Fibroblast of skin of left quadriceps (primary cell): Measurements from ENCODE around the gene TM6SF1.
"Not testable (repeated sequence)": the region's sequence is repeated elsewhere in the genome, so short reads cannot be mapped to it uniquely, and the experiment has no call there.

Source experiments
- DNase-seq, 2 experiments: peaks; one replicate each; pipeline ENCODE4 v3.0.0-alpha.2; 2013; ENCODE audit warnings: low read depth in 2 of 2

Gene TM6SF1

GRCh38 chr15:83088876-83089275 is 18.6 kb upstream of the TM6SF1 start:
- DNase-seq, result no peak

- DNase-seq, result no peak
Observed at GRCh38 chr15:83090465-83090864, 17.0 kb upstream of the TM6SF1 start.

- not testable (repeated sequence) for DNase-seq
Observed at GRCh38 chr15:83091965-83092308, 15.5 kb upstream of the TM6SF1 start.

- DNase-seq, result no peak
Observed at GRCh38 chr15:83092309-83092976, 15.0 kb upstream of the TM6SF1 start.

GRCh38 chr15:83094583-83094982 is 12.9 kb upstream of the TM6SF1 start:
- no peak for DNase-seq

GRCh38 chr15:83098079-83098478 is 9.4 kb upstream of the TM6SF1 start:
- no peak for DNase-seq

GRCh38 chr15:83099290-83099689 is 8.2 kb upstream of the TM6SF1 start:
- DNase-seq, result no peak

- DNase-seq, result no peak
Observed at GRCh38 chr15:83100097-83100646, 7.3 kb upstream of the TM6SF1 start.

GRCh38 chr15:83102346-83102745 is 5.1 kb upstream of the TM6SF1 start:
- DNase-seq, result no peak

GRCh38 chr15:83104141-83104540 is 3.3 kb upstream of the TM6SF1 start:
- no peak for DNase-seq

GRCh38 chr15:83105440-83105839 is 2.0 kb upstream of the TM6SF1 start:
- no peak for DNase-seq

GRCh38 chr15:83107841-83108181 is 366 bp downstream of the TM6SF1 start:
- no peak for DNase-seq

GRCh38 chr15:83108266-83109219 is 1.1 kb downstream of the TM6SF1 start:
- peak in 1 of 2 experiments; percentile 6 for DNase-seq

- DNase-seq, result no peak
Observed at GRCh38 chr15:83109532-83109931, 2.1 kb downstream of the TM6SF1 start.

GRCh38 chr15:83110381-83110780 is 2.9 kb downstream of the TM6SF1 start:
- DNase-seq, result no peak

- DNase-seq, result no peak
Observed at GRCh38 chr15:83111149-83111548, 3.7 kb downstream of the TM6SF1 start.

- peak; percentile 13 to 20 for DNase-seq
Observed at GRCh38 chr15:83112233-83112955, 4.9 kb downstream of the TM6SF1 start.

- no peak for DNase-seq
Observed at GRCh38 chr15:83112956-83113299, 5.5 kb downstream of the TM6SF1 start.

- no peak for DNase-seq
Observed at GRCh38 chr15:83113881-83114674, 6.6 kb downstream of the TM6SF1 start.

- no peak for DNase-seq
Observed at GRCh38 chr15:83114856-83115255, 7.4 kb downstream of the TM6SF1 start.

- no peak for DNase-seq
Observed at GRCh38 chr15:83115410-83115809, 8.0 kb downstream of the TM6SF1 start.
